ENCODE measurements around the gene ACP4.

ACP4 gene

DNA sequence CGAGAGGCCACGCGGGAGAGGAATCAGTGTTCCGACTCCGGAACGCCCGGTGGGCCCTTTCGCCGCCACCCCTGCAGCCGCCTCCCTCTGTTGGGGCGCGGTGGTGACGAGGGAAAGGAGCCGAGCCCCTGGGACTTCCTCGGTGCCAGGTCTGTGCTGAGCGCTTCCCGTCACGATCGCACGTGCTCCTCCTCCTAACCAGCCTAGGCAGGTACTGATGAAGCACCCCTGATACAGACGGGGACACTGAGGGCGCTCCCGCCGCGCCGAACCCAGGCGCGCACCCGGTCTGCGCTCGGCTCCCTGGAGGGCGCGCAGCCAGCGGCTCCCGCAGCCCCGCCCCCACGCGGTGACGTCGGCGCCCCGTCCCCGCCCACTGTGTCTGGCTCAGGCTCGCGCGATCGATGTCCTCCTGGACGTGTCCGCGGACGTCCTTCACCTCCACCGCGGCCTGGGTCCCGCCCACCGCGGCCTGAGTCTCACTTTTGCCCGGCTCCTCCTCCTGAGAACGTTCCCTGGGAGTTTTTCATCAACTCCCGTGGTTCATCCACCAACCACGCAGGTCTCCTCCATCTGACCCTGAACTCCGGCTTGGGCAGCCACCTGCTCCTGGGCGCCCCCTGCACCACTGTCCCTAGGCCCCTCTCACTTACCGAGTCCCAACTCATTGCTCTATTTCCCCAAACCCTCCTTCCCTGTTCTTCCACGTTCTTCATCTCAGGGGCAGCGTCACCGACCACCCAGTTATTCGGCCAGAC, 45.7 kb downstream of the ACP4 start:
- TF ChIP-seq, protein P1, sequence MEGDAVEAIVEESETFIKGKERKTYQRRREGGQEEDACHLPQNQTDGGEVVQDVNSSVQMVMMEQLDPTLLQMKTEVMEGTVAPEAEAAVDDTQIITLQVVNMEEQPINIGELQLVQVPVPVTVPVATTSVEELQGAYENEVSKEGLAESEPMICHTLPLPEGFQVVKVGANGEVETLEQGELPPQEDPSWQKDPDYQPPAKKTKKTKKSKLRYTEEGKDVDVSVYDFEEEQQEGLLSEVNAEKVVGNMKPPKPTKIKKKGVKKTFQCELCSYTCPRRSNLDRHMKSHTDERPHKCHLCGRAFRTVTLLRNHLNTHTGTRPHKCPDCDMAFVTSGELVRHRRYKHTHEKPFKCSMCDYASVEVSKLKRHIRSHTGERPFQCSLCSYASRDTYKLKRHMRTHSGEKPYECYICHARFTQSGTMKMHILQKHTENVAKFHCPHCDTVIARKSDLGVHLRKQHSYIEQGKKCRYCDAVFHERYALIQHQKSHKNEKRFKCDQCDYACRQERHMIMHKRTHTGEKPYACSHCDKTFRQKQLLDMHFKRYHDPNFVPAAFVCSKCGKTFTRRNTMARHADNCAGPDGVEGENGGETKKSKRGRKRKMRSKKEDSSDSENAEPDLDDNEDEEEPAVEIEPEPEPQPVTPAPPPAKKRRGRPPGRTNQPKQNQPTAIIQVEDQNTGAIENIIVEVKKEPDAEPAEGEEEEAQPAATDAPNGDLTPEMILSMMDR (IDR thresholded peaks at IDR 0.05; ENCODE audit: low read depth, low read length) = no peak
- H3K27ac ChIP-seq = no peak overlapping the region; the same call in 1 of the 2 replicates
- peak overlapping the region; percentile 58 for H3K4me3 ChIP-seq (ENCODE audit: low read depth, low read length)
- peak; percentile 85 for DNase-seq
- H3K27me3 ChIP-seq (ENCODE audit: insufficient read depth, low read depth, severe bottlenecking) = peaks cover 21% of the 10 kb centered on the region
- peaks cover 3% of the 10 kb centered on the region for H3K9me3 ChIP-seq (ENCODE audit: severe bottlenecking)
- no peaks in the 10 kb centered on the region for H3K36me3 ChIP-seq

DNA sequence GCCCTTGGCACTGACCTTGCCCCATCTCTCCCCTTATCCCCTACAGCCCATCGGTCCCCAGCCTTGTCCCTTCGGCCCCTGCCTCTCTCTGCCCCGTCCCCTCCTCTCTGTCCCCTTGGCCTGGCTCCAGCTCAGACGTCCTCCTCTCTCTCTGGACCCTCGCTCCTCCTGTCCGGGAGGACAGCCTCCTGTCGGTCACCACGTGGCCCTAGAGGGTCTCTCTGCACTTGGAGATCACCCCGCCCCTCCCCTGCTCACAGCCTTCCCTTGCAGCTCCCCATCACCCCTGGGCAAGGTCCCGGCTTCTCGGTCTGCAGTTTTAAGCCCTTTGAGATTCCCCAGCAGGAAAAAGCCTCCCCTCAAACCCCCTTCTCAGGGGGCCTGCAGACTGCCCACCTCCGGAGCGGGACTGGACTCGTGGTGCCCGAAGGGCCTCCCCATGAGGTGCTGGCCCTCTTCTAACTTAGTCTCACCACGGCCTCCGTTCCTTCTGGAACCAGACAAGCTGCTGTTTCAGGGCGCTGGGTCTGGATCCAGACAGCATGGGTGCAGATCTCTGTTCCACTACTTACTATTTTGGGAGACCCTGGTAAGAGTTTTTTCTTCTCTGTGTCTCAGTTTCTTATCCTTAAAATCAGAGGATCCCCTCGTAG, 46.5 kb downstream of the ACP4 start:
- Histone ChIP-seq H3K27ac (no peak overlapping the region), H3K4me3 (ENCODE audit: low read depth, low read length) (no peak overlapping the region), H3K9me3 (ENCODE audit: severe bottlenecking) (peaks cover 4% of the 10 kb centered on the region), H3K27me3 (ENCODE audit: insufficient read depth, low read depth, severe bottlenecking) (peaks cover 29% of the 10 kb centered on the region), H3K36me3 (no peaks in the 10 kb centered on the region)
- TF ChIP-seq, protein P1 (IDR thresholded peaks at IDR 0.05; ENCODE audit: low read depth, low read length) = no peak
- no peak for DNase-seq

DNA sequence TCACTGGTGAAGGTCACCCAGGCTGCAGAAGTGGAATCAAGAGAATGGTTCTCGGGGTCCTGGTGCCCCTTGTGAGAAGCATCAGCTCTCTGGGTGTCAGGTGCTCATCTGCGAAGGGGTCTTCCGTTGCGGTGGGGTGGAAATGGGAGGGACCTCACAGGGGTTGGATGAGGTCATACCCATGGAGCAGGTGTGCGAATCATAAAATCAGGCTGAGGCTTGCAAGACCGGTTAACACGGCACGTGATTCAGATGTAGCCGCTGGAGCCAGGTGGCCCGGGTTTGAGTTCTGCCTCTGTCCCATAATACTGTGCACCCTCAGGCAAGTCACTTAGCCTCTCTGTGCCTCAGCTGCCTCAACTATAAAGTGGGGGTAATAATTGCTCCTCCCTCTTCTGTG, 47.1 kb downstream of the ACP4 start:
- no peak for DNase-seq
- Histone ChIP-seq H3K36me3 (no peaks in the 10 kb centered on the region), H3K27ac (no peak overlapping the region), H3K9me3 (ENCODE audit: severe bottlenecking) (peaks cover 9% of the 10 kb centered on the region), H3K4me3 (ENCODE audit: low read depth, low read length) (no peak overlapping the region), H3K27me3 (ENCODE audit: insufficient read depth, low read depth, severe bottlenecking) (peaks cover 35% of the 10 kb centered on the region)
- TF ChIP-seq, protein P1 (IDR thresholded peaks at IDR 0.05; ENCODE audit: low read depth, low read length) = no peak

DNA sequence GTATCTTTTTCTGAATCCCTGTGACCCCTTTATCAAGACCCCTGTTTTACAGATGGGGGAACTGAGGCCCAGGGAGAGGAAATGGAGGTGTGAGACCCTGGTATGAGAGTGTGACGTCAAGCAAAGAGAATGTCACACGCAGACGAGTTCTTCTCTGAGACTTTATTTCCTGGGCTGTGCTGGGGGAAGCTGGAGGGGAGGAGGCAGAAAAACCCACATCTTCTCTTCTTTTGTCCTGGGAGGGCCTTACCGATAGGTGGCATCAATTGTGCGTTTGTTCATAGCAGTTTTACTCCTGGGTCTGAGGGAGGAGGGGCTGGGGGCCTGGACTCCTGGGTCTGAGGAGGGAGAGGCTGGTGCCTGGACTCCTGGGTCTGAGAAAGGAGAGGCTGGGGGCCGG, 48.0 kb downstream of the ACP4 start:
- Histone ChIP-seq H3K27me3 (ENCODE audit: insufficient read depth, low read depth, severe bottlenecking) (peaks cover 44% of the 10 kb centered on the region), H3K27ac (no peak overlapping the region), H3K36me3 (no peaks in the 10 kb centered on the region), H3K9me3 (ENCODE audit: severe bottlenecking) (peaks cover 18% of the 10 kb centered on the region), H3K4me3 (ENCODE audit: low read depth, low read length) (no peak overlapping the region)
- TF ChIP-seq, protein P1 (IDR thresholded peaks at IDR 0.05; ENCODE audit: low read depth, low read length) = peak; percentile 34; the same call in 1 of the 2 replicates
- no peak for DNase-seq

DNA sequence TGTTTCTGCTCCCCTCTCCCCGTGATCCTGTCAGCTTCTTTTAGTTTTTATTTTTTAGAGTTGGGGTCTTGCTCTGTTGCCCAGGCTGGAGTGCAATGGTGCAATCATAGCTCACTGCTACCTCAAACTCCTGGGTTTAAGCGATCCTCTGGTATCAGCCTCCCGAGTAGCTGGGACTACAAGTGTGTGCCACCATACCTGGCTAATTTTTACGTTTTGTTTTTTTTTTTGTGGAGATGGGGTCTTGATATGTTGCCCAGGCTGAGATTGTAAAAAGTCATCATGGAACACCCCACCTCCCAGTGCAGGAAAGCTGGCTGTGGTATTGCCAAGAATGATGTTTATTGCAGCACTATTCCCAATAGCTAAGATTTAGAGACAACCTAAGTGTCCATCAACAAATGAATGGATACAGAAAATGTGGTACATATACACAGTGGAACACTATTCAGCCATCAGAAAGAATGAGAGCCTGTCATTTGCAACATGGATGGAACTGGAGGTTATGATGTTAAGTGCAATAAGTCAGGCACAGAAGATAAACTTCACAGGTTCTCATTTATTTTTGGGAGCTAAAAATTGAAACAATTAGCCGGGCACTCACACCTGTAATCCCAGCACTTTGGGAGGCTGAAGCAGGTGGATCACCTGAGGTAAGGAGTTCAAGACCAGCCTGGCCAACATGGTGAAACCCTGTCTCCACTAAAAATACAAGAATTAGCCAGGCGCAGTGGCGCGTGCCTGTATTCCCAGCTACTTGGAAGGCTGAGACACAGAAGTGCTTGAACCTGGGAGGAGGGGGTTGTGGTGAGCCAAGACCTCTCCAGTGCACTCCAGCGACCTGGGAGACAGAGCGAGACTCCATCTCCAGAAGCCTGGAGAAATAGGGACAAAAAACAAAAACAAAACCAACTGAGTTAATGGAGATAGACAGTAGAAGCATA, 49.8 kb downstream of the ACP4 start:
- Histone ChIP-seq H3K4me3 (ENCODE audit: low read depth, low read length) (no peak overlapping the region), H3K9me3 (ENCODE audit: severe bottlenecking) (peaks cover 23% of the 10 kb centered on the region), H3K27me3 (ENCODE audit: insufficient read depth, low read depth, severe bottlenecking) (peaks cover 51% of the 10 kb centered on the region), H3K27ac (no peak overlapping the region), H3K36me3 (no peaks in the 10 kb centered on the region)
- DNase-seq = no peak
- TF ChIP-seq, protein P1 (IDR thresholded peaks at IDR 0.05; ENCODE audit: low read depth, low read length) = no peak
